Nasal cavity respiratory epithelium epithelial cell of viscerocranial mucosa (primary cell): ENCODE data around the gene AGBL4. TPM values are rescaled to one million over a fixed set of nuclear protein-coding genes. Genes with fewer than 3 reads are reported as not detected.

ENCODE experiments used
- total RNA-seq: library from RNA; depleted of rRNA; stranded (reverse); fragments of >200 nt; gene quantifications from 2 replicates; pipeline ENCODE4 v1.2.3, GENCODE V29; 2014

The AGBL4 gene
- total RNA-seq: not detected in 2 replicates

DNA sequence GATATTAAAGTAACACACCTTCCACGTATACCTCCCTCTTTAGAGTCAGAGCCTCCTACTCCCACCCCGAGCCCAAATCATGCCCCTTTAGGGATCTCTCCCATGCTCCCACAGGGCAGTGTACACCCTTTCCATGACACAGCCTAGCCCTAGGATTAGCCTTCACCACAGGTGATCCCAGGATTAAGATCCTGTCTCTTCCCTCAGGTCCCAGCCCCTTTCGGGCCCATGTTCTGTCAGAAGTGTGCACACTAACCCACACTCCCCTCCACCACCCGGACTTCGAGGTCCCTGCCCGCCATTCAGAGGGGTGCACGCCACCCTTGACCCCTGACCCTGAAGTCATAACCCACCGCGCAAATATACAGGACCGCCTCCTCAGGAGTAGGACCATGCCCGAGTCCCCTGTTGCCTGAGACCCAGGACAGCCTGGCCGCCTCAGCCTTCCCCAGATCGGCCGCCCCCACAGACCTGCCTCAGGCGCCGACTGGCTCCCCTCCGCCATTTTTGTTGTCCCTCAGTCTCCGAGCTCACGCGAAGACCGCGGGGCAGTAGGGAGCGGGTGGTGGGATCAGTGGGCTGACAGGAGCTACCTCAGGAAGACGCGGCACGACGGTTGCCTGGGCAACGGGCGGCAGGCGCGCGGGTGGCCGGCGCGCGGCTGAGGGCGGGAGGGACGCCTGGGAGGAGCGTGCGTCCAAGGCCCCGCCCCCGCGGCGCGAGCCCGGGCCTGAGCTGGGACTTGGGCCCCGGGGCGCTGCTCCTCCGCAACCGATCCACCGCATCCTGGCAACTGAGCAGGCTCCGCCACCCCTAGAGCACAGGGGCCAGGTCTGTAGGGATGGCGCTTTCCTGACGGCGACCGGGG is at the start of gene AGBL4:
AGBL4 (minus strand) TSS at position 663 of the 868 bp plus-strand sequence.

GRCh38 chr1:48776393-48777218 is 1247.1 kb downstream of the AGBL4 start, which contains the start of gene BEND5:
Gene BEND5 (minus strand): TSS chr1:48776891. CDS start chr1:48776831, 60 bp downstream.

Other genes starting within 250 kb of the AGBL4 start
- gene ELAVL4, start 85.0 kb upstream of the AGBL4 start, total RNA-seq: not detected in 2 replicates